Loucy (cell line): ENCODE measurements around the gene SPATA20.

Experiments
- H2AFZ ChIP-seq: fragments of 200-600 bp; sonication (generic); 2 replicates; pipeline ENCODE4 v1.6.0; 2016; ENCODE audit warnings: antibody characterized with exemption, mild to moderate bottlenecking, low read length, moderate library complexity
- H3F3A ChIP-seq: fragments of 200-600 bp; 2 replicates; pipeline ENCODE4 v1.6.0; 2016; ENCODE audit warnings: antibody characterized with exemption, low read depth, mild to moderate bottlenecking
- H3K27me3 ChIP-seq: fragments of 200-600 bp; sonication (generic); 2 replicates; pipeline ENCODE4 v1.6.1; 2014; ENCODE audit warnings: low read length, mild to moderate bottlenecking; ENCODE audit not compliant: insufficient read depth, poor library complexity, severe bottlenecking
- H3K36me3 ChIP-seq: fragments of 200-600 bp; sonication (generic); 2 replicates; pipeline ENCODE4 v1.6.1; 2016; ENCODE audit warnings: low read length; ENCODE audit not compliant: insufficient read depth
- H3K4me1 ChIP-seq: fragments of 200-600 bp; sonication (generic); 2 replicates; pipeline ENCODE4 v1.5.1; 2014; ENCODE audit warnings: low read length, mild to moderate bottlenecking; ENCODE audit not compliant: insufficient read depth, poor library complexity, severe bottlenecking
- H3K4me2 ChIP-seq: fragments of 200-600 bp; sonication (generic); 2 replicates; pipeline ENCODE4 v1.6.0; 2014; ENCODE audit warnings: antibody characterized with exemption, low read length, low read depth, mild to moderate bottlenecking; ENCODE audit not compliant: poor library complexity, severe bottlenecking
- H3K4me3 ChIP-seq: fragments of 200-600 bp; sonication (generic); 2 replicates; pipeline ENCODE4 v1.5.1; 2014; ENCODE audit warnings: low read length, mild to moderate bottlenecking, mixed read lengths; ENCODE audit not compliant: poor library complexity, severe bottlenecking
- H3K79me2 ChIP-seq: fragments of 200-600 bp; sonication (generic); 2 replicates; pipeline ENCODE4 v1.6.1; 2014; ENCODE audit warnings: low read length; ENCODE audit not compliant: insufficient read depth
- H3K9ac ChIP-seq: fragments of 200-600 bp; sonication (generic); 2 replicates; pipeline ENCODE4 v1.6.0; 2014; ENCODE audit warnings: mild to moderate bottlenecking, low read depth, low read length, moderate library complexity; ENCODE audit not compliant: poor library complexity, severe bottlenecking
- H3K9me2 ChIP-seq: fragments of 200-600 bp; sonication (generic); replicated peaks from 2 replicates; pipeline ENCODE4 v1.6.1; 2016; ENCODE audit warnings: low read depth, low read length, mixed read lengths
- H3K9me3 ChIP-seq: fragments of 200-600 bp; sonication (generic); 2 replicates; pipeline ENCODE4 v1.6.1; 2014; ENCODE audit warnings: mild to moderate bottlenecking, antibody characterized with exemption, low read length, low read depth; ENCODE audit not compliant: insufficient read depth
- H4K20me1 ChIP-seq: fragments of 200-600 bp; sonication (generic); 2 replicates; pipeline ENCODE4 v1.6.0; 2014; ENCODE audit warnings: antibody characterized with exemption, low read length, mild to moderate bottlenecking; ENCODE audit not compliant: insufficient read depth, poor library complexity, severe bottlenecking
- CTCF ChIP-seq: fragments of 200-600 bp; sonication (generic); conservative IDR thresholded peaks from 2 replicates; pipeline ENCODE4 v1.5.1; 2014; ENCODE audit warnings: mild to moderate bottlenecking, antibody characterized with exemption, low read length
- EZH2phosphoT487 ChIP-seq: fragments of 200-600 bp; IDR thresholded peaks from 2 replicates; pipeline ENCODE4 v1.6.1; 2018; ENCODE audit warnings: antibody characterized with exemption, mild to moderate bottlenecking, moderate library complexity, borderline replicate concordance

Gene SPATA20

GRCh38 chr17:50604513-50604912 is 57.5 kb downstream of the SPATA20 start:
- Histone ChIP-seq H3K4me1 (no peaks in the 10 kb centered on the region), H4K20me1 (no peaks in the 10 kb centered on the region), H3K4me2 (no peak overlapping the region), H3K9me2 (no peaks in the 10 kb centered on the region), H3K36me3 (no peaks in the 10 kb centered on the region), H2AFZ (no peak overlapping the region), H3K79me2 (no peaks in the 10 kb centered on the region), H3K4me3 (no peak overlapping the region), H3K9ac (no peak overlapping the region), H3K27me3 (no peaks in the 10 kb centered on the region), H3K9me3 (no peaks in the 10 kb centered on the region), H3F3A (no peaks in the 10 kb centered on the region)
- TF ChIP-seq EZH2phosphoT487 (no peak), CTCF (no peak)

DNA sequence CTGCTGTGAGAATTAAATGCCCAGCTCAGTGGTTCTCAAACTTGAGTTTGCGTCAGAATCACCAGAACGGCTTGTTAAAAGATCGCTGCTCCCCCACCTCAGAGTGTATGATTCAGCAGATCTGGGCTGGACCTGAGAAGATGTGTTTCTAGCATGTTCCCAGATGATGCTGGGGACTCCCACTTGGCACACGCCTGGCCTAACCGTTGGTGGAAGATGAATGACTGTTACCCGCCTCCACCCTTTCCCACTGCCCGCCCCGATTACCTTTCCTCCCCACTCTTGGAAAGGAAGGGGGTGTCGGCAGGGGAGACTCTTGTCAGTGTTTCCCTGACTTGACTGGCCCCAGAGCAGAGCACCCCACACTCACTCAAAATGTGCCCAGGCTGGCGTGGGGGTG is 58.5 kb downstream of the SPATA20 start:
- H3K4me1 ChIP-seq: no peaks in the 10 kb centered on the region
- H3K27me3 ChIP-seq: no peaks in the 10 kb centered on the region
- no peaks in the 10 kb centered on the region for H4K20me1 ChIP-seq
- no peak overlapping the region for H2AFZ ChIP-seq
- H3K36me3 ChIP-seq: no peaks in the 10 kb centered on the region
- no peak for TF ChIP-seq EZH2phosphoT487
- TF ChIP-seq CTCF: no peak
- H3K9me3 ChIP-seq: no peaks in the 10 kb centered on the region
- no peaks in the 10 kb centered on the region for H3F3A ChIP-seq
- H3K9me2 ChIP-seq: no peaks in the 10 kb centered on the region
- no peaks in the 10 kb centered on the region for H3K79me2 ChIP-seq
- no peak overlapping the region for H3K4me3 ChIP-seq
- H3K4me2 ChIP-seq: no peak overlapping the region
- no peak overlapping the region for H3K9ac ChIP-seq
